Activated CD8-positive, alpha-beta memory T cell treated with anti-CD3 and anti-CD28 coated beads for 36 hours (primary cell): ENCODE data around the gene PHLDA1. TPM values are rescaled to one million over a fixed set of nuclear protein-coding genes. Genes with fewer than 3 reads are reported as not detected.

Source experiments
- CTCF ChIA-PET: fragments of 350-600 bp; sonication (Branson Sonifier 250); formaldehyde crosslinking; loops from one replicate; lab custom pipeline; 2021; ENCODE audit warnings: antibody characterized with exemption; lab: Charles Lee
- POLR2A ChIA-PET: fragments of 350-600 bp; sonication (Branson Sonifier 250); formaldehyde crosslinking; loops from one replicate; lab custom pipeline; 2021; ENCODE audit warnings: antibody characterized with exemption; lab: Charles Lee
- total RNA-seq, 2 experiments: library from RNA; stranded (reverse); gene quantifications; one replicate each; pipeline ENCODE4 v1.2.3, GENCODE V29; 2021

The PHLDA1 gene
- total RNA-seq, 2 experiments from 2014 or later = 62.8 to 63.6 TPM

GRCh38 chr12:76042147-76042546, 10.6 kb upstream of the PHLDA1 start:
- CTCF ChIA-PET = no interaction called here
- POLR2A ChIA-PET = no interaction called here

GRCh38 chr12:76041406-76041805, 9.8 kb upstream of the PHLDA1 start:
- CTCF ChIA-PET = interaction anchor here (1.0 to 1.2 kb wide), 2 partner anchors 9 to 515 kb away, joined by 3 read pairs; partner anchors contain the start of gene PHLDA1
- POLR2A ChIA-PET = no interaction called here

GRCh38 chr12:76040461-76040860, 8.9 kb upstream of the PHLDA1 start:
- CTCF ChIA-PET = interaction anchor here (0.7 to 1.2 kb wide), 3 partner anchors 8 to 514 kb away, joined by 3 read pairs; partner anchors contain the start of gene PHLDA1
- POLR2A ChIA-PET = interaction anchor here (1.1 kb wide), 1 partner anchor 10 kb away, joined by 3 read pairs; no protein-coding TSS in a partner anchor

GRCh38 chr12:76038176-76038575, 6.6 kb upstream of the PHLDA1 start:
- CTCF ChIA-PET = no interaction called here
- POLR2A ChIA-PET = interaction anchor here (1.6 kb wide), 1 partner anchor 310 kb away, joined by 3 read pairs; the partner anchor contains the start of gene BBS10

- POLR2A ChIA-PET = interaction anchor here (1.6 kb wide), 1 partner anchor 311 kb away, joined by 3 read pairs; the partner anchor contains the start of gene BBS10
- CTCF ChIA-PET = interaction anchor here (0.6 to 1.4 kb wide), 7 partner anchors 21 to 510 kb away, joined by 3 to 8 read pairs (median 3); no protein-coding TSS in a partner anchor
Observed at GRCh38 chr12:76037130-76038103, 5.8 kb upstream of the PHLDA1 start.

- CTCF ChIA-PET = interaction anchor here (0.5 to 1.1 kb wide), 2 partner anchors 117 to 508 kb away, joined by 3 to 4 read pairs; no protein-coding TSS in a partner anchor
- POLR2A ChIA-PET = no interaction called here
Observed at GRCh38 chr12:76035045-76035444, 3.5 kb upstream of the PHLDA1 start.

- ChIA-PET POLR2A (interaction anchor here (0.6 to 4.8 kb wide), 6 partner anchors 12 to 552 kb away, joined by 3 to 75 read pairs (median 5); no protein-coding TSS in a partner anchor), CTCF (interaction anchor here (3.0 kb wide), 1 partner anchor 506 kb away, joined by 10 read pairs; no protein-coding TSS in a partner anchor)
Observed at GRCh38 chr12:76033081-76034011, 1.8 kb upstream of the PHLDA1 start.

GRCh38 chr12:76032043-76032981, 736 bp upstream of the PHLDA1 start:
- CTCF ChIA-PET = interaction anchor here (0.5 to 3.0 kb wide), 11 partner anchors 9 to 524 kb away, joined by 3 to 19 read pairs (median 5); partner anchors contain the start of gene KRR1
- POLR2A ChIA-PET = interaction anchor here (0.5 to 4.8 kb wide), 18 partner anchors 11 to 551 kb away, joined by 3 to 75 read pairs (median 4); partner anchors contain the start of genes KRR1 and NAP1L1

GRCh38 chr12:76031081-76031413, 529 bp downstream of the PHLDA1 start:
- POLR2A ChIA-PET = interaction anchor here (0.5 to 4.8 kb wide), 15 partner anchors 10 to 520 kb away, joined by 3 to 75 read pairs (median 4); partner anchors contain the start of gene KRR1
- CTCF ChIA-PET = interaction anchor here (1.0 to 3.0 kb wide), 12 partner anchors 10 to 523 kb away, joined by 3 to 19 read pairs (median 5); partner anchors contain the start of gene KRR1

GRCh38 chr12:76030341-76031080, 1.1 kb downstream of the PHLDA1 start:
- ChIA-PET CTCF (interaction anchor here (1.1 to 3.0 kb wide), 11 partner anchors 9 to 523 kb away, joined by 3 to 19 read pairs (median 5); partner anchors contain the start of gene KRR1), POLR2A (interaction anchor here (0.5 to 4.8 kb wide), 13 partner anchors 9 to 519 kb away, joined by 3 to 75 read pairs (median 4); partner anchors contain the start of gene KRR1)

- CTCF ChIA-PET = interaction anchor here (1.3 to 3.0 kb wide), 6 partner anchors 9 to 503 kb away, joined by 3 to 19 read pairs (median 5); no protein-coding TSS in a partner anchor
Observed at GRCh38 chr12:76029982-76030340, 1.6 kb downstream of the PHLDA1 start.

GRCh38 chr12:76028571-76029277, 2.9 kb downstream of the PHLDA1 start:
- CTCF ChIA-PET = no interaction called here
- POLR2A ChIA-PET = no interaction called here

More at GRCh38 chr12:76029982-76030340, 1.6 kb downstream of the PHLDA1 start:
- POLR2A ChIA-PET = interaction anchor here (0.6 to 4.8 kb wide), 5 partner anchors 9 to 95 kb away, joined by 3 to 75 read pairs (median 21); no protein-coding TSS in a partner anchor

GRCh38 chr12:76026643-76027063, 4.9 kb downstream of the PHLDA1 start:
- ChIA-PET CTCF (no interaction called here), POLR2A (no interaction called here)

GRCh38 chr12:76025601-76026575, 5.7 kb downstream of the PHLDA1 start:
- ChIA-PET POLR2A (no interaction called here), CTCF (no interaction called here)
